ENCODE measurements around the gene TRIM2.

The TRIM2 gene

GRCh38 chr4:153223930-153224329, 19.7 kb downstream of the TRIM2 start:
- no peak for DNase-seq

- no peak for DNase-seq
These were observed 20.2 kb downstream of the TRIM2 start for GRCh38 chr4:153224474-153224873.

- no peak for DNase-seq
These were observed 23.3 kb downstream of the TRIM2 start for GRCh38 chr4:153227469-153228075.

- DNase-seq: no peak
These were observed 24.4 kb downstream of the TRIM2 start for GRCh38 chr4:153228512-153229140.

GRCh38 chr4:153229545-153229944, 25.3 kb downstream of the TRIM2 start:
- no peak for DNase-seq

- DNase-seq: no peak
These were observed 28.5 kb downstream of the TRIM2 start for GRCh38 chr4:153232768-153233167.

- DNase-seq: no peak
These were observed 29.6 kb downstream of the TRIM2 start for GRCh38 chr4:153233761-153234371.

- DNase-seq: no peak
These were observed 30.6 kb downstream of the TRIM2 start for GRCh38 chr4:153234885-153235284.

GRCh38 chr4:153238135-153238919, 34.1 kb downstream of the TRIM2 start:
- DNase-seq: no peak

GRCh38 chr4:153239409-153239808, 35.2 kb downstream of the TRIM2 start:
- DNase-seq: no peak

GRCh38 chr4:153241295-153241694, 37.1 kb downstream of the TRIM2 start:
- no peak for DNase-seq

- DNase-seq: no peak
These were observed 38.0 kb downstream of the TRIM2 start for GRCh38 chr4:153241970-153242838.

GRCh38 chr4:153242839-153243324, 38.6 kb downstream of the TRIM2 start:
- DNase-seq: no peak

- DNase-seq: no peak
These were observed 39.2 kb downstream of the TRIM2 start for GRCh38 chr4:153243468-153243867.

GRCh38 chr4:153244969-153245368, 40.7 kb downstream of the TRIM2 start:
- DNase-seq: no peak

- no peak for DNase-seq
These were observed 41.5 kb downstream of the TRIM2 start for GRCh38 chr4:153245775-153246174.

GRCh38 chr4:153246446-153247115, 42.3 kb downstream of the TRIM2 start:
- DNase-seq: no peak

- no peak for DNase-seq
These were observed 42.9 kb downstream of the TRIM2 start for GRCh38 chr4:153247116-153247490.

- no peak for DNase-seq
These were observed 44.5 kb downstream of the TRIM2 start for GRCh38 chr4:153248641-153249198.

- peak; percentile 88 to 90 for DNase-seq
These were observed 45.2 kb downstream of the TRIM2 start for GRCh38 chr4:153249199-153250041.

GRCh38 chr4:153252122-153252521, 47.9 kb downstream of the TRIM2 start:
- DNase-seq: no peak
